Ishikawa (cell line): Measurements from ENCODE around the gene CRYBA2.
A peak's percentile ranks its signal among the peaks of the same experiment; 100 is the strongest.

Experiments
- CEBPB ChIP-seq: IDR thresholded peaks from 2 replicates; pipeline ENCODE4 v1.6.1; 2012
- CREB1 ChIP-seq: IDR thresholded peaks from 2 replicates; pipeline ENCODE4 v1.6.1; 2012; ENCODE audit warnings: low read depth
- EGR1 ChIP-seq: IDR thresholded peaks from 2 replicates; pipeline ENCODE4 v1.6.1; 2012
- EP300 ChIP-seq: IDR thresholded peaks from 2 replicates; pipeline ENCODE4 v1.6.1; 2012; ENCODE audit warnings: borderline replicate concordance
- MAX ChIP-seq: IDR thresholded peaks from 2 replicates; pipeline ENCODE4 v1.6.1; 2012
- RAD21 ChIP-seq: IDR thresholded peaks from 2 replicates; pipeline ENCODE4 v1.6.1; 2012; ENCODE audit warnings: low read depth
- TAF1 ChIP-seq: IDR thresholded peaks from 2 replicates; pipeline ENCODE4 v1.6.1; 2012; ENCODE audit warnings: low read depth, mild to moderate bottlenecking
- YY1 ChIP-seq: IDR thresholded peaks from 2 replicates; pipeline ENCODE4 v1.6.1; 2012; ENCODE audit warnings: low read depth
- ZBTB7A ChIP-seq: IDR thresholded peaks from 2 replicates; pipeline ENCODE4 v1.6.1; 2012; ENCODE audit warnings: low read depth

DNA sequence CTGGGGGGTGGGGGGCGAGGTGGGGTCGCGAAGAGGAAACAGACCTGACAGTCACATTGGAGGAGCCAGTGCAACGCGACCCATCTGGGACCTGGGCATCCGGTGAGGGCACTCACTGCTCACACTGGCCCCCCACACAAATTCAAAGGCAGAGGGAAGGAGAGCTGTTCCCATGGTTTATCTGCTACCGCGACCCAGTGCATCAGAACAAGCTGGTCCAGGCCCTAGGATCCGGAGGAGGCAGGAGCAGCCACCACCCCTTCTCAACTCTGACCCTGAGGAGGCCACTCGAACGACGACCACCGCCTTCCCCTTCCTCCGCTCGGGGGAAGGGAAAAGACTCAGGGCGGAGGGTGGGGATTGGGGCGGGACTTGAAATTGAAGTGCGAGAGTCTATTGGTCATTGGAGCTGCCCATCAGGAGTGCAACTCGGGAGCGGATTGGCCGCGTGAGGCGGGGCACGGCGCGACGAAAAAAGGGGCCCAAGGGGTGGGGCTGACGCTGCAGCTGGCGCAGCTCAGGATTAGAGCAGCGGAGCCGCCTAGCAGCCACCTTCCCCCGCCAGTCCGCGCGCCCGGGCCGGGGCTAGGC lies 34.0 kb downstream of the CRYBA2 start, which contains the start of gene CDK5R2:
- TF ChIP-seq ZBTB7A (0 out of 2 replicates have a peak, but pooled peaks have one; percentile 45), MAX (no peak), YY1 (no peak), CEBPB (no peak), CREB1 (no peak), EGR1 (no peak), TAF1 (no peak), RAD21 (no peak), EP300 (no peak)
